ENCODE data around the gene CRKL. TPM values are rescaled to one million over a fixed set of nuclear protein-coding genes. Genes with fewer than 3 reads are reported as not detected.

The CRKL gene
- total RNA-seq, 4 donors from 2014 or later = 38.5 to 47.8 (median 42.1) TPM

DNA sequence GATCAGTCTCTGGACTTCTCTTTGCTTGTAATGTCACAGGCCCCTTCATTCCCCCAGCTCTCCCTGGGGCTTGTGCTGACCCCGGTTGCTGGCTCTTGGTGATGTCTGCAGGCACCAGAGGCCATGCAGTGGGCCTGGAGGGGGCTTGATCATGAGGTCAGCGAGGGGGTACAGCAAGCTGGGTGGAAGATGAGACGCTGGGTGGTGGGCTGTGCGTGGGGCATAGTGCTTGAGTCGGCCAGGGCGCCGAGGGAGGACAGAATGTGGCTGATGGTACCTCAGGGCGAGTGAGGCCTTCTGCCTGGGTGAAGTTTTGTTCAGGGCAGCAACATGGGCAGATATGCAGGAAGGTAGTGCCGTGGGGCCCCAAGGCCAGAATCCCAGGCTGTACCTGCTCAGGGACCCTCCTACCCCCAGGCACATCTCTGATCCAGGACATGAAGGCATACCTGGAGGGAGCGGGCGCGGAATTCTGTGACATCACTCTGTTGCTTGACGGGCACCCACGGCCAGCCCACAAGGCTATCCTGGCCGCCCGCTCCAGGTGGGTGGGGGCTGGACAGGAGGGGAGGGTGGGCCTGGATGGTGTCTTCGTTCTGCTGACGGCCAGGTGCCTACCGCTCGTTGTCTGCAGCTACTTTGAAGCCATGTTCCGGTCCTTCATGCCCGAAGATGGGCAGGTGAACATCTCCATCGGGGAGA lies 78.3 kb downstream of the CRKL start:
- WGBS, 2 donors = 90 to 93% methylated on average over 12 to 20 of the region's 23 CpGs
- no peaks in the 10 kb centered on the region for H3K9me3 ChIP-seq
- no peaks in the 10 kb centered on the region for H3K27me3 ChIP-seq
- H3K36me3 ChIP-seq = peaks cover 27 to 32% of the 10 kb centered on the region in 2 donors
- H3K27ac ChIP-seq = no peak overlapping the region
- no peak for DNase-seq
- H3K4me1 ChIP-seq = peaks cover 1 to 11% of the 10 kb centered on the region in 2 donors
- H3K4me3 ChIP-seq (replicated peaks in 1 of 3) = no peak overlapping the region
- TF ChIP-seq, protein P1, sequence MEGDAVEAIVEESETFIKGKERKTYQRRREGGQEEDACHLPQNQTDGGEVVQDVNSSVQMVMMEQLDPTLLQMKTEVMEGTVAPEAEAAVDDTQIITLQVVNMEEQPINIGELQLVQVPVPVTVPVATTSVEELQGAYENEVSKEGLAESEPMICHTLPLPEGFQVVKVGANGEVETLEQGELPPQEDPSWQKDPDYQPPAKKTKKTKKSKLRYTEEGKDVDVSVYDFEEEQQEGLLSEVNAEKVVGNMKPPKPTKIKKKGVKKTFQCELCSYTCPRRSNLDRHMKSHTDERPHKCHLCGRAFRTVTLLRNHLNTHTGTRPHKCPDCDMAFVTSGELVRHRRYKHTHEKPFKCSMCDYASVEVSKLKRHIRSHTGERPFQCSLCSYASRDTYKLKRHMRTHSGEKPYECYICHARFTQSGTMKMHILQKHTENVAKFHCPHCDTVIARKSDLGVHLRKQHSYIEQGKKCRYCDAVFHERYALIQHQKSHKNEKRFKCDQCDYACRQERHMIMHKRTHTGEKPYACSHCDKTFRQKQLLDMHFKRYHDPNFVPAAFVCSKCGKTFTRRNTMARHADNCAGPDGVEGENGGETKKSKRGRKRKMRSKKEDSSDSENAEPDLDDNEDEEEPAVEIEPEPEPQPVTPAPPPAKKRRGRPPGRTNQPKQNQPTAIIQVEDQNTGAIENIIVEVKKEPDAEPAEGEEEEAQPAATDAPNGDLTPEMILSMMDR (IDR thresholded peaks at IDR 0.05) = no peak
- TF ChIP-seq POLR2A (IDR thresholded peaks at IDR 0.05) = no peak
- intact Hi-C loops (cut with DNase I) = no loop called here

DNA sequence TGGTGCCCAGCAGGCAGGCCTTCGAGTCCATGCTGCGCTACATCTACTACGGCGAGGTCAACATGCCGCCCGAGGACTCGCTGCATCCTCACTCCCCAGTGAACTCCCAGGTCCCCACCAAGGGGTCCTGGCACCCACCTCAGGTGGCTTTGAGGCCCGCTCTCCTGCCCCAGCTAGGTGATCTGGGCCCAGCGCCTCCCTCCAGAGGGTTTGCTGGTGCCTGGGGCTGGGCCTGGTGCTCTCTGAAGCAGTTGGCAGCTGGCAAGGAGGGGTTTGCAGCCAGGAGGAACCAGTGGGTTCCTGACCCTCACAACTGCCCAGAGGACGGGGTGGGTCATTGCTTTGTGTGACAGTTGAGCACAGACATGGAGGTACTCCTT lies 78.8 kb downstream of the CRKL start:
- no peaks in the 10 kb centered on the region for H3K9me3 ChIP-seq
- H3K36me3 ChIP-seq = peaks cover 27 to 32% of the 10 kb centered on the region in 2 donors
- whole genome bisulfite sequencing, 2 donors = 94% methylated on average over 6 of the region's 10 CpGs; no CpG with 5 or more reads in 1 of the 2 donors

GRCh38 chr22:20996598-20997535 lies 79.7 kb downstream of the CRKL start:
- Histone ChIP-seq H3K27me3 (no peaks in the 10 kb centered on the region), H3K4me1 (peaks cover 11 to 19% of the 10 kb centered on the region in 2 donors), H3K36me3 (peaks cover 21 to 30% of the 10 kb centered on the region in 2 donors), H3K4me3 (replicated peaks in 1 of 3) (no peak overlapping the region), H3K27ac (no peak overlapping the region), H3K9me3 (no peaks in the 10 kb centered on the region)
- TF ChIP-seq, protein P1 (IDR thresholded peaks at IDR 0.05) = no peak
- no peak for TF ChIP-seq POLR2A (IDR thresholded peaks at IDR 0.05)
- DNase-seq = no peak
- intact Hi-C loops (cut with DNase I) = no loop called here
- WGBS, 2 donors = 87 to 89% methylated on average over 17 to 21 of the region's 27 CpGs

More for the DNA sequence above, 78.8 kb downstream of the CRKL start:
- intact Hi-C loops (cut with DNase I) = no loop called here
- peaks cover 7 to 16% of the 10 kb centered on the region in 2 donors for H3K4me1 ChIP-seq
- H3K4me3 ChIP-seq (replicated peaks in 1 of 3) = no peak overlapping the region
- H3K27me3 ChIP-seq = no peaks in the 10 kb centered on the region
- TF ChIP-seq, protein P1 (IDR thresholded peaks at IDR 0.05) = no peak
- TF ChIP-seq POLR2A (IDR thresholded peaks at IDR 0.05) = no peak
- DNase-seq = no peak
- no peak overlapping the region for H3K27ac ChIP-seq

GRCh38 chr22:20997536-20998257 lies 80.5 kb downstream of the CRKL start:
- H3K4me1 ChIP-seq = peaks cover 12 to 20% of the 10 kb centered on the region in 2 donors
- intact Hi-C loops (cut with DNase I) = no loop called here
- TF ChIP-seq, protein P1 (IDR thresholded peaks at IDR 0.05) = no peak
- peak in 1 of 2 donors; percentile 5 for TF ChIP-seq POLR2A (IDR thresholded peaks at IDR 0.05)
- no peak for DNase-seq
- no peaks in the 10 kb centered on the region for H3K27me3 ChIP-seq
- H3K36me3 ChIP-seq = peaks cover 12 to 22% of the 10 kb centered on the region in 2 donors
- H3K27ac ChIP-seq = no peak overlapping the region
- H3K9me3 ChIP-seq = no peaks in the 10 kb centered on the region
- no peak overlapping the region for H3K4me3 ChIP-seq (replicated peaks in 1 of 3)
- 84 to 95% methylated on average over 5 to 6 of the region's 13 CpGs for WGBS, 2 donors
